ENCODE results near the gene DGKH.

DNA sequence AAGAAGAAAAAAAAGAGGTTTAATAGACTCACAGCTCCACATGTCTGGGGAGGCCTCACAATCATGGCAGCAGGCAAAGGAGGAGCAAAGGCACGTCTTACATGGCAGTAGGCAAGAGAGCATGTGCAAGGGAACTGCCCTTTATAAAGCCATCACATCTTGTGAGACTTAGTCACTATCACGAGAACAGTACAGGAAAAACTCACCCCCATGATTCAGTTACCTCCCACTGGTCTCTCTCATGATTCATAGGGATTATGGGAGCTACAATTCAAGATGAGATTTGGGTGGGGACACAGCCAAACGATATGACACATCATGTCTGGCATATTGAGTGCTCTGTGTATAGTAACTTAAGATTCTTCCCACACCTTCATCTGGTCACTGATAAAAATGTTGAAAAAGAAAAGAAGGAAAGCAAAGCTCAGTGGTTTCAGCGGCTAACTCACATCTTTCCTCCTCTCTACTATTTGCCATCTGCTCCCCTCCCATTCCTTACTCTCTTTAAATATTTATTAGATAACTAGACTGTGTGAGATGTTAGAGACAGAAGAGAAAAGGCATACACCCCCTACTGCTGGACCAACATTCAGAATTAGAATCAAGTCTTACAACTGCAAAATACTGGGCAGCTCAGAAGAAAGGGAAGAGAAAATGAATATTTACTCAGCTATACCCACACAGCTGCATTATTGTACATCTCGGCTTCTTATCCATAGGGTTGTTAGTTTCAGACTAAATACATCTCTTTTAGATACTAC, 163.4 kb downstream of the DGKH start:
- TF ChIP-seq, protein P1, sequence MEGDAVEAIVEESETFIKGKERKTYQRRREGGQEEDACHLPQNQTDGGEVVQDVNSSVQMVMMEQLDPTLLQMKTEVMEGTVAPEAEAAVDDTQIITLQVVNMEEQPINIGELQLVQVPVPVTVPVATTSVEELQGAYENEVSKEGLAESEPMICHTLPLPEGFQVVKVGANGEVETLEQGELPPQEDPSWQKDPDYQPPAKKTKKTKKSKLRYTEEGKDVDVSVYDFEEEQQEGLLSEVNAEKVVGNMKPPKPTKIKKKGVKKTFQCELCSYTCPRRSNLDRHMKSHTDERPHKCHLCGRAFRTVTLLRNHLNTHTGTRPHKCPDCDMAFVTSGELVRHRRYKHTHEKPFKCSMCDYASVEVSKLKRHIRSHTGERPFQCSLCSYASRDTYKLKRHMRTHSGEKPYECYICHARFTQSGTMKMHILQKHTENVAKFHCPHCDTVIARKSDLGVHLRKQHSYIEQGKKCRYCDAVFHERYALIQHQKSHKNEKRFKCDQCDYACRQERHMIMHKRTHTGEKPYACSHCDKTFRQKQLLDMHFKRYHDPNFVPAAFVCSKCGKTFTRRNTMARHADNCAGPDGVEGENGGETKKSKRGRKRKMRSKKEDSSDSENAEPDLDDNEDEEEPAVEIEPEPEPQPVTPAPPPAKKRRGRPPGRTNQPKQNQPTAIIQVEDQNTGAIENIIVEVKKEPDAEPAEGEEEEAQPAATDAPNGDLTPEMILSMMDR (IDR thresholded peaks at IDR 0.05) = no peak
- no peak for TF ChIP-seq POLR2AphosphoS5 (IDR thresholded peaks at IDR 0.05)

Measured in esophagus muscularis mucosa (tissue), 3 donors.